ENCODE data around the gene TCEAL1.
"Not testable (repeated sequence)": the region's sequence is repeated elsewhere in the genome, so short reads cannot be mapped to it uniquely, and the experiment has no call there.

TCEAL1 gene

DNA sequence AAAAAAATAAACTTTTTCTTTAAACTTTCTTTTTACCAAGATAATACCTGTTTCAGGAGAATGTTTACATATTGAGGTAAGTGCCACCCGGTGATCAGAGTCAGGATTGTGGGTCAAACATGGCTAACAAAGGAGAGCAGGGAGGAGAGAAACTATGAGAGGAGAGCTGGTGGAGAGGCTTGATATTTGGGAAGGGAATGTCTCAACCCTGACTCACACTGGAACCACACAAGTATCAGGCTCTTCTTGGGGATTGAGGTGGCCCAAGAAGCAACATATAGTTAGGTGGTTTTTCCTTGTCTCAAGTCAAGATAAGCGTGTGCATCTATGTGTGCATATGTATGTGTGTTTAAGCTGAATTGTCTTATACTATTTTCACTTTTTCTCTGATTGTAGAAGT lies 6.7 kb downstream of the TCEAL1 start:
- no peak for DNase-seq (ENCODE audit: low read depth)

DNA sequence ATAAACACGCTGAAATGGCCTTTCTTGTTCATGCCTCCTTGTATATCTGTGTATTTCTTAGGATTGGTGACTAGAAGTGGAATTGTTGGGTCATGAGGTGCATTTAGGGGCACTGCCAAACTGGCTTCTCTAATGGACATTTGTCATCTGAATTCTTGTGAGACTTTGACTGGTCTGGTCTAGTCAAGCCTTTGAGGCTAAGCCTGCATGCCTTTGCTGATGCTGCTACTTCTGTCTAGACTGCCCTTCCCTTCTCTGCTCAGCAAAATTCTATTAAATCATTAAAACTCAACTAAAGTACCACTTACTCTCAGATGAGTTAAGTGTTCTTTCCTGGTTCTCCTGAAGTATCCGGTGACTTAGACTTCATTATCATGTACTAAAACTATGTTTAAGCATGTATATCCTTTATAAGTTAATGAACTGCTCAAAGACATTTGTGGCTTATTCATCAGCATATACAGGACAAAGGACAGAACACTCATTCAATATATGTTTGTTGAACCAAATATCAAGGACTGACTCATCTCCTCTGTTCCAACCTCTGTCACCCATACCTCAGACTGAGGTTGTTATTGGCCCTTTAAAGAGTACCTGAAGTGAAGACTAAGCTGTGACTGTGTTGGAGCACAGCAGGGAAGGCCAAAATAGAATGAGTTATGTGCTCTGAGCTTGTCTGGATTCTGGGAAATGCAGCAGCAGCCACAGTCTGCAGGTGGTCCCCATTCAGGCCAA lies 9.0 kb downstream of the TCEAL1 start:
- DNase-seq (ENCODE audit: low read depth), result no peak

DNA sequence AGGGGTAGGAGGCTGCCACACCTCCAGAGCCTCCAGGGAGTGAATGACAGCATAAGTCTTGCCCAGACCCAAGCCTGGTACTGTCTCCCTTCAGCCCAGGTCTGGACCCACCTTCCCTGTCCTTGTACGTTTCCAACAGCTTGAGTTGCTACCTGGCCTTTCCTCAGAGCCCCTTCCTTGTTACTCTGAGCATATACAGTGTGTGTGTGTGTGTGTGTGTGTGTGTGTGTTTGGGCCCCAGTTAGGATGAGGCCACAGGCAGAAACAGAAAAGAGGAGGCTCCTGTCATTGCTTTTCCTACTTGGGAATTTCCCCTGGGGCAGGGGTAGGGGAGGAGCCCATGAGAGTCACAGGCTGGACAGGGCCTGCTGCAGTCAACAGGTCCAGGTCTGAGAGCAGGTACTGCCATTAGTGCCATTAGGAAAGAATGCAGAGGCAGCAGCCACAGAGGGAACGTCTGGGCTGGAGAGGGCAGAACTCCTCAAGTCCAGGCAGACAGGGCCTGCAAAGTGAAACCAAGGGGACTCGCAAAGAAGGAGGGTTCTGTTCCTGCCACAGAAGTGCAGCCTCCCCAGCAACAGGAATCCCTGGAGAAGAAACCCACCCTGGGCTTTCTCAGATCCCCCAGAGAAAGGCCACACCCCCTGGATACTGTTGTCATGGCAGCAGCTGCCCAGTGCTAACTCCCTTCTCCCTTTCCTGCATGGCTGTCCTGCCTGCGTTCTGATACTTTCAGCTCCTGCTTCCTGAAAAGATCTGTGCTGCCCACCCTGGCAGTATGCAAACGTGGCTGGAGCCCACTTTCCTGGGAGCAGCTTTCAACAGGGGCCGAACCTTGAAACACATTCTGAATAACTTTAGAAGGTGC lies 9.9 kb downstream of the TCEAL1 start:
- not testable (repeated sequence) for DNase-seq (ENCODE audit: low read depth)

DNA sequence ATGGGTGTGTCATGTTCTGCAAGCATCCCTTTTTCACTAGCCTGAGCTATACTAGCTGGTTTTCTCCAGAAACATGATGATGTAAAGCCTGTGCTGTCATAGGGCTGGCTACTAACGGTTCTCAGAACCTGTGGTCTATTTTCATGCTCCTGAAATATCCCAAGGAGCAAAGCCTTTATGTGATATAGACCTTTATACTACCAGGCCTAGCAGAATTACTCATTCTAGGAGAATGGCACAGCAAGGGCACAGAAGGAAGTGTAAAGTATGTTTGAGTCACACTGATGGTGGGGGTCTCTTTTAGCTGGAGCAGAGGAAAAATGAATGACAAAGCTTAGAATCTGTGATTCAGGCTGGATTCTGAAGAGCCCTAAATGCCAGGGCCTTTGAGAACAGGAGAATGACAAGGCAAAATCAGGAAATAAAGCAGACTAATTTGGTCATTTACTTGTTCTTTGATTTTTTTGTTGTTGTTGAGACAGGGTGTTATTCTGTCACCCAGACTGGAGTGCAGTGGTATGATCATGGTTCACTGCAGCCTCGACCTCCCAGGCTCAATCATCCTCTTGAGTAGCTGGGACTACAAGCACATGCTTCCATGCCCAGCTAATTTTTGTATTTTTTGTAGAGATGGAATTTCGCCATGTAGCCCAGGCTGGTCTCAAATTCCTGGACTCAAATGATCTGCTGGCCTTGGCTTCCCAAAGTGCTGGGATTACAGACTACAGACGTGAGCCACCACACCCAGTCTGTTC lies 11.8 kb downstream of the TCEAL1 start:
- DNase-seq (ENCODE audit: low read depth), result no peak

DNA sequence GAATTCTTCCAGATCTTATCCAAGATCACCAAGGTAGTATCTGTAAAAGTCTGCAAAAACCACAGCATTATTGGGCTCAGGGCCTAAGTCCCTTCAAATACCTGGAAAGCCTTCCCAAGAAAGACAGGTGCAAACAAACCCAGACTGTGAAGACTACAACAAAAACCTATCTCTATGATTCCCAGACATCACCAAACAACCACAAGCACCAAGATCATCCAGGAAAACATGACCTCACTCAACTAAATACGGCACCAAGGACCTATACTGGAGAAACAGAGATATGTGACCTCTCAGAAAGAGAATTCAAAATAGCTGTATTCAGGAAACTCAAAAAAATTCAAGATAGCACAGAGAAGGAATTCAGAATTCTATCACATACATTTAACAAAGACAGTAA lies 15.3 kb downstream of the TCEAL1 start:
- DNase-seq (ENCODE audit: low read depth), result no peak

DNA sequence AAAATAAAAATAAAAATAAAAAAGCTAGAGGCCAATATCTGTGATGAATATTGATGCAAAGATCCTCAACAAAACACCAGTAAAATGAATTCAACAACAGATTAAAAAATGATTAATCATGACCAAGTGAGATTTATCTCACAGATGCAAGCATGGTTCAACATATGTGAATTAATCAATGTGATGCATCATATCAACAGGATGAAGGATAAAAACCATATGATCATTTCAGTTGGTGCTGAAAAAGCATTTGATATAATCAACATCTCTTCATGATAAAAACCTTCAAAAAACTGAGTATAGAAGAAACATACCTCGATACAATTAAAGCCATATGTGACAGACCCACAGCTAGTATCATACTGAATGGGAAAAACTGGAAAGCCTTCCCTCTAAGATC lies 18.9 kb downstream of the TCEAL1 start:
- no peak for DNase-seq (ENCODE audit: low read depth)

DNA sequence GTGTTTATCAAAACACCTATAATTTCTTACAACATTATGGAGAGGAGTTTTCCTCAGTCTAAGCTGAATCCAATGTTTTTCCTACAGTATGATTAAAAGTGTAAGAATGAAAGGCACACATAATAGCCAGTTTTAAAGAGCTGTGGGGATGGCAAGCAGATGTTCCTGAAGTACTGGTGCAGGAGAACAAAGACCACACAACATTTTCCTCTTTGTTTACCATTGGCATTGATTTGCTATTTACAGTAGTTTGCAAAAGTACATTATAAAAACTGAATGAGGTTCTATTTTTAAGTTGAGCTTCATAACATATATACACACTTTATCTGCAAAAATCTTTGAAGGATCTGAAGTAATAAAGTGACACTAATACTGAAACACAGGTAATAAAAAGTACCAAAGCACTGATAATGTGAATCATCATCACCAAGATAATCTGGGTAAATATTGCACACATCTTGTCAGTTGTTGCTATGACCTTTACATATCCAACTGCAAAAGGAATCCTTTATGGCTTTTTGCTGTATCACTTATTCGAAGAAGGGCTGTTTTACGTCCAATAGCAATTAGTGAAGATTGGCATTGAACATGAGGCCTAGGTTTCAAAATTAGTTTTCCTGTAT lies 22.5 kb downstream of the TCEAL1 start:
- no peak for DNase-seq (ENCODE audit: low read depth)

DNA sequence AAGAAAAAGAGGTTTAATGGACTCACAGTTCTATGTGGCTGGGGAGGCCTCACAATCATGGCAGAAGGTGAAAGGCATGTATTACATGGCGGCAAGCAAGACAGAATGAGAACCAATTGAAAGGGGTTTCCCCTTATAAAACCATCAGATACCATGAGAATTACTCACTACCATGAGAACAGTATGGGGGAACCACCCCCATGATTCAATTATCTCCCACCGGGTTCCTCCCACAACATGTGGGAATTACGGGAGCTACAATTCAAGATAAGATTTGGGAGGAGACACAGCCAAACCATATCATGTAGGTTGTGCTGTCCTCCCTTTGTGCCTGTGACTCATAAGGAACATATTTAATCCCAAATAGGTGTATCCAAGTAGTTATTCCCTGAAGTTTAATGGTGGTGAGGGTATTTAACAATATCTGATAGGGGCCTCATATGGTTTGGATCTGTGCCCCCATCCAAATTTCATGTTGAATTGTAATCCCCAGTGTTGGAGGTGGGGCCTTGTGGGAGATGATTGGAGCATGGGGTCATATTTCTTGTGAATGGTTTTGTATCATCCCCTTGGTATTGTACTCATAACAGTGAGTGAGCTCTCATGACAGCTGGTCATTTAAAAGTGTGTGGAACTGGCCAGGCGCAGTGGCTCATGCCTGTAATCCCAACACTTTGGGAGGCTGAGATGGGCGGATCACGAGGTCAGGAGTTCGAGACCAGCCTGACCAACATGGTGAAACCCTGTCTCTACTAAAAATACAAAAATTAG lies 26.6 kb downstream of the TCEAL1 start:
- DNase-seq (ENCODE audit: low read depth), result not testable (repeated sequence)

DNA sequence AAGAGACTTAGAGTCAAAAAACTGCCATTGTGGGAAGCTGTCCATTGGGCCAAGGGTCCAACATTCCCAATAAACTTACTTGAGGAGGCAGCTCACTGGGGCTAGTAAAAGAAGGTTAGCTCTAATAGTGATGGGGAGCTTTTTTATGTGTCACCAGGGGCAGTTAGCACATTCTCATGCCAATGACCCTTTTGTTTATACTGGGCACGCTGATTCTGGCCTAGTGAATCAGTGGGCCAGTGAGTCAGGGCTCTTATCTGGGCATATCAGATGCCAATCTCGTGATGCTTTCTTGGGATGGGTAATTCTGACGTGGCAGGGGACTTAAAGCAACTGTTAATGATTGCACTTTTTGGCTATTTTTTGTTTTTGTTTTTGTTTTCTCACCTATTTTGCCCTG lies 27.8 kb downstream of the TCEAL1 start:
- DNase-seq (ENCODE audit: low read depth), result no peak

DNA sequence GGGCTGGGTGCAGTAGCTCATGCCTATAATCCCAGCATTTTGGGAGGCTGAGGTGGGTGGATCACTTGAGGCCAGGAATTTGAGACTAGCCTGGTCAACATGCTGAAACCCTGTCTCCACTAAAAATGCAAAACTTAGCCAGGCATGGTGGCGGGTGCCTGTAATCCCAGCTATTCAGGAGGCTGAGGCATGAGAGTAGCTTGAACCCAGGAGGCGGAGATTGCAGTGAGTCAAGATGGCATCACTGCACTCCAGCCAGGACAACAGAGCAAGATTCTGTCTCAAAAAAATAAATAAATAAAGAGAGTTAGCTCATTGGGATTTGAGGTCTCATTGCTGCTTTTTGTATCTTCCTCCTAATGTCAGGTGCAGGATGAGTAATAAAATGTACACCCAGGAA lies 28.3 kb downstream of the TCEAL1 start:
- DNase-seq (ENCODE audit: low read depth), result not testable (repeated sequence)

DNA sequence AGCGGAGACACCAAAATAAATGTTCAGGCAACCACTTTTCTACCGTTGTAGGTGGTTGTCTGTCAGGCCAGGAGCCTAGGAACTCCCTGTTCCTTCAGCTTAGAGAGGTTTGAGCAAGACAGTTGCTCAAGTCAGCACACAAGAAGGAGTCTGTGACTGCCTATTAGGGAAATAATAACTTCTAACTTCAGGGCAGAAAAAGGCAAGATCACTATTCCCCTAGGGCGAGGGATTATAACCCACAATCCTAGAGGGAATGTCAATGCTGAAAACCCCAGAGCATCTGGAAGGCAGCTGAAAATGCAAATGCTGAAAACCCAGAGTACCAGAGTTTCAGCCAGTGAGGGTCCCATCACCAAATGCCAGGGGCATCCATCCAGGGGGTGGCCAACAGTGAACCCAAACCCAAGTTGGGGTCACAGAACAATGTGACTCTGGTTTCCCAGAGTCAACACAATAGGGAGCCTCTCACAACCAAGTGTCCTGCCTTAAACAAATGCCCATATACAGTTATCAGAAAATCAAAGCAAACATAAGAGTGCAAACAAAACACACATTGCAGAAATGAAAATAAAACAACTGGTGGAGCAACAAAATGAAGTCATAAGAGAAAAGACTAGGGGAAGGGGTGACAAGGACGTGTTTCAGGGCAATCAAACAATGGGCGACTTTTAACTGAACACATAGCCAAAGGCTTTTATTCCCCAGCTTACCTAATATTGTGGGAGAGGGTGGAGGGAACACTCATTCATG lies 30.1 kb downstream of the TCEAL1 start:
- no peak for DNase-seq (ENCODE audit: low read depth)

DNA sequence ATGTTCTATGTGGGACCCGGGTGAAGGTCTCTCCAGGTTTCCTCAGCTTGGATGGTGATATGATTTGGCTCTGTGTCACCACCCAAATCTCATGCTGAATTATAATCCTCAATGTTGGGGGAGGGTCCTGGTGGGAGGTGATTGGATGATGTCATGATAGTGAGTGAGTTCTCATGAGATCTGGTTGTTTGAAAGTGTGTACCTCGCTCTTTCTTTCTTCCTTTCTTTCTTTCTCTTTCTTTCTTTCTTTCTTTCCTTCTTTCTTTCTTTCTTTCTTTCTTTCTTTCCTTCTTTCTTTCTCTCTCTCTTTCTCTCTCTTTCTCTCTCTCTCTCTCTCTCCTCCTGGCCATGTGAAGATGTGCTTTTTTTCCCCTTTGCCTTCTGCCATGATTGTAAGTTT lies 30.7 kb downstream of the TCEAL1 start:
- DNase-seq (ENCODE audit: low read depth), result not testable (repeated sequence)

DNA sequence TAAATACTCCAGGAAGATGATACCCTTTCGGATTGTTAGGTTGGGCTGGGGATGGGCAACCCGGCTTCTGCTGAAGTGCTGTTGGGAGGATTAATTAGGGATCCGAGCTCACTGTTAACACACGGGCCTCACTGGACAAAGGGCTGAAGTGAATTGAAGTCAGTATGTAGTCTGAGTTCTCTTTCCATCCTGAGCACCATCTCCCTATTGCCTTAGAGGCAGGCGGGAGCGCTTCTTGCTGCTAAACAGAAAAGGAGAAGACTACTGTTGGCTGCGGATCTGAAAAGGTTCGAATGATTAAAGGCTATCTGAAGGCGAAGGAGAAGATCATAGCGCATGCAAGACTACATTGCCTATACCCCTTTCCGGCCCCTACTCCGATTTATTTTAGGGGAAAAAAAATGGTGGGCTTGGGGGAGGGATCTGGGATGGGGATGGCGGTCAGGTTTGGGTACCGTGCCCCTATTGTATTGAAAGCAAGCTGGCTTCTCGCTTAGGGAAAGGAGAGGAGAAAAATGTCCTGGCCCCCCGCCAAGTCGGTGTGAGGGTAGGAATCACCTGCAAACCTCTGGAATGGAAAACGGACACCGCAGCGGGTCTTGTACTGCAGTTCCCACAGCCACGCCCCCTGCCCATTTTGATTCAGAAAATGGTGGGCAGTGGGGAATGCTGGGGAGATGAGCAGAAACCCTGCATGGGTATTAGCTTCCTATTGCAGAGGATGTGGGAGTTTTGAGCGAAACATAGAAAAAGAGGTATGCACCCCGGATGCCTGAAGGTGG lies 35.4 kb downstream of the TCEAL1 start:
- no peak for DNase-seq (ENCODE audit: low read depth)

DNA sequence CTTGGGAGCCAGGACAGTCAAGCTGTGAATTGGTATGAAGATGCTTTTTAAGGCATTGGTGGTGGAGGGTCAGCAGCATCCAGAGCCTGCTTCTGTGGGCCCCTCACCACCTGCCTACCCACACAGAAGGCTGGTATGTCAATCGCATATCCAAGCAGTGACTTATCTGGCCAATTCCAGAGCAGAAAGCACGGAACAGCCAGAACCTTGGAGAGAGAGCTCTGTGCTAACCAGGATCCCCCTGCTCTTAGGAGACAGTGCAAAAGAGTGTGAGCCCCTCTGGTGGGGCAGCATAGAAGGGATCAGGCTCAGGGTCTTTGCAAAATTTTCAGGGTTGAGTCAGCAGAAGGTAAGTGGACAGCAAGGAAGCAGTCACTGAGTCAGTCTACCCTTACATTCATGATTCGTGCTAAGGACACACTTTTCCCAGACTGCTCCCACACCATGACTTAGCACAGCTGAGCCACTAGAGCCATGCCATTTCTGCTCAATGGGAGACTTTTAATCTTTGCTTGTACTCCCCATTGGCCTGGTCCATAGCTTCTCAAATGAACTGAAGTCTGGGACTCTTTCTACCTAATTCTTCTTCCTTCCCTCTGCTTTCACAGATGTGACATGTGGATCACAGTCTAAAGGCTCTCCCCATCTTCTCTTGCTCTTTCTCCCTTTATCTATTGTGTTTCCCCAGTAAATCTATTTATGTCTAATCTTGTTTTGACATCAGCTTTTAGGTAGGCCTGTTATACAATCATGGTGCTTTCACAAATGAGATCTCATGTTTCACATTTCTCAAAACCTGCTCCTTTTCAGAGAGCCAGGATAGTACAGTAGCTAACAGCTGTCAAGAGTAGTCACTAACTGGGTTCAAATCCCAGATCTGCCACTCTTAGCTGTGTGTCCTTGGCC lies 37.7 kb downstream of the TCEAL1 start:
- no peak for DNase-seq (ENCODE audit: low read depth)

DNA sequence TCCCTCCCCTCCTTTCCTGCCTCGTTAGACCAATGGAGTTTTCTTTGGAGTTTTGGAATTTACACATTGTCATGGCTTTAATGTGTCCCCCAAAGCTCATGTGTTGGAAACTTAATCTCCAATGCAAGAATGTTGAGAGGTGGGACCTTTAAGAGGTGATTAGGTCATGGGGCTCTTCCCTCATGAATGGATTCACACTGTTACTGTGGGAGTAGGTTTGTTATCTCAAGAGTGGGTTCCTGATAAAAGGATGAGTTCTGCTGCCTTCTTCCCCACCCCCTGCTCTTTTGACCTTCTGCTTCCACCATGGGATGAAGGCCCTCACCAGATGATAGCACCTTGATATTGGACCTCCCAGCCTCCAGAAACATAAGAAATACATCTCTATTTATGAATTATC lies 41.0 kb downstream of the TCEAL1 start:
- DNase-seq (ENCODE audit: low read depth), result no peak

DNA sequence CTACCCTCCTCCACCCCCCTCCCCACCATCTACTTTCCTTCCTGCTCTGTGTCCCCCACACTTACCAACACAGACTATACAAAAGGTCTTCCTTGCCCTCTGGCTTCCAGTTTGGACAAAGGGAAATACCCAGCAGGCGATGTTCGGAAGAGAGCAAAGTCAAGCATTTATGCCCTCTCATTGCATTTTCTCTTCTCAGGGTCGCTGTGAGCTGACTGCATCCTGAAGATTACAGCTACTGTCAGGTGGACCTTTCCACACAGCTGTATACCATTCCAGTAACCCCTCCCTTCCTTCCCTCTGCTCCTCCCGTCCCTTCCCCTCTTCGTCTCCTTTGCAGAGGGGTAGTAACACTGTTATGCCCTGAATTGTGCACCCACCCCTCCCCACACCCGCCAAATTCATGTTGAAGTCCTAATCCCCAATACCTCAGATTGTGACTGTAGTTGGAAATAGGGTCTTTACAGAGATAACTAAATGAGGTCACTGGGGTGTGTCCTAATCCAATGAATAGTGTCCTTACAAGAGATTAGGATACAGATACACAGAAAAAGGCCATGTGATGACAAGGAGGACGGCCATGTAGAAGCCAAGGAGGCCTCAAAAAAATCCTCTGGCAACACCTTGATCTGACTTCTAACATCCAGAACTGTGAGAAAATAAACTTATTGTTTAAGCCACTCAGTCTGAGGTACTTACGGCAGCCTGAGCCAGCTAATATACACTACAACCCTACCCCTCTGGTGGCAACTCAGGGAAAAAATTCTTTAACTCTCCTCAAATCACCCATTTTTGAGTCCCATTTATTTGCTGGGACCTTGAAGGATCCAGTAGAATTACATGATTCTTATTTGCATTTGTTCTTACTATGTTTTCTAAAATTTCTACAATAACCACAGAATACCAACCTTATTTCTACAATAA lies 46.0 kb downstream of the TCEAL1 start:
- DNase-seq (ENCODE audit: low read depth), result no peak

DNA sequence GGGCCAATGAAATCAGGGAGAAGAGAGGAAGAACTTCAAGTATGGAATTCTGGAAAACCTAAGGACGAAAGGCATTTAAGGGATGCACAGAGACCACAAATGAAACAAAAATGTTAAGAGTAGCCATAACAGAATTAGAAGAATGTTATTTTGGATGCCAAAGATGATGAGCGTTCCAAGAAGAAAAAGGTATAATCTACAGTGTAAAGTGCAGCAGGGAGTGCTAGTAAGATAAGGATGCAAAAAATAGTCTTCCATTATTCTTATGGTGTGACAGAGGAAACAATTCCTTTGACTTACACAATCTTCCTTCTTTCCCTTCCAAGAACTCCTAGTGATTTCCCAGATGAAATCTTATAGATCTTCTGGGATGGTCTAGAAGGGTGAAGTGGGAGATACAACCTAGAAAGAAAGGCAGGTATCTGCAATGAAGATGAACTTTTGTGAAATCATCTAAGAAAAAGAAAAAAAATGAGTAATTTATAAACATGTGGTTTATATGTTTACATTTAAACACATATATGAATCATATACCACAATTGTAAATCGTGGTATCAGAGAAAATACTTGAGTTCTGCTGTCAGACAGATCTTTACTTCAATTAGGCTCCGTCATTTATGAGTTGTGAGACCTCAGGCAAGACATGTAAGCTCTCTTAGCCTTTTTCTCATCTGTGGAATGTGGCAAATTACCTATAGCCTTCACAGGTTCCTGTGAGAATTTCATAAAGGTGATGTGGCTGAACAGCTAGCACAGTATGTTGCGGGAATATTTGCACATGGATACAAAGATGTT lies 49.6 kb downstream of the TCEAL1 start:
- DNase-seq (ENCODE audit: low read depth), result no peak
